K562 (cell line): ENCODE measurements around the gene SCAMP3. TPM values are rescaled to one million over a fixed set of nuclear protein-coding genes. Genes with fewer than 3 reads are reported as not detected.

Source experiments
- CCNT2 ChIP-seq: IDR thresholded peaks from 2 replicates; pipeline ENCODE4 v1.6.1; 2011; ENCODE audit warnings: borderline replicate concordance, low read depth, mild to moderate bottlenecking, moderate library complexity, mixed read lengths, low read length; ENCODE audit not compliant: insufficient read length; ENCODE audit errors: extremely low read depth
- ETV6 ChIP-seq, 3 experiments: fragments of 150-350 bp in 1 of 3; sonication (generic) in 1 of 3; formaldehyde crosslinking in 1 of 3; IDR thresholded peaks; 2 replicates each; pipeline versions ENCODE4 v1.6.1 to v1.8.0; 2014 to 2022; ENCODE audit warnings: borderline replicate concordance in 2 of 3, low read depth in 2 of 3, antibody characterized with exemption in 1 of 3, low read length in 1 of 3, mild to moderate bottlenecking in 1 of 3, missing genetic modification reagents in 1 of 3
- GABPB2 ChIP-seq: fragments of 250-450 bp; sonication (Bioruptor Pico); conservative IDR thresholded peaks from 2 replicates; pipeline ENCODE4 v1.5.1; 2021; ENCODE audit warnings: mild to moderate bottlenecking
- SMARCE1 ChIP-seq: fragments of 450-650 bp; IDR thresholded peaks from 2 replicates; pipeline ENCODE4 v1.7.1; 2016; ENCODE audit warnings: mild to moderate bottlenecking
- SRF ChIP-seq, 2 experiments: fragments of 250-450, 450-650 bp in 1 of 2; sonication (Bioruptor Pico) in 1 of 2; sonication (generic) in 1 of 2; formaldehyde crosslinking; IDR thresholded peaks; 2 replicates each; pipeline versions ENCODE4 v1.5.0 to v1.5.1; 2020 to 2022; ENCODE audit warnings: mild to moderate bottlenecking in 1 of 2, missing genetic modification reagents in 1 of 2
- TRIM28 ChIP-seq: fragments of 450-650 bp; IDR thresholded peaks from 2 replicates; pipeline ENCODE4 v1.6.1; 2017
- ZNF140 ChIP-seq: fragments of 250-450 bp; sonication (Bioruptor Pico); IDR thresholded peaks from 2 replicates; pipeline ENCODE4 v1.8.0; 2021; ENCODE audit warnings: moderate library complexity, mild to moderate bottlenecking, inconsistent platforms
- ZNF217 ChIP-seq: sonication (generic); formaldehyde crosslinking; IDR thresholded peaks from 2 replicates; pipeline ENCODE4 v1.8.0; 2022; ENCODE audit warnings: mild to moderate bottlenecking, missing genetic modification reagents
- polyA plus RNA-seq, 8 experiments: library from polyadenylated mRNA; depleted of rRNA in 4 of 8; stranded (reverse) in 5 of 8; unstranded in 3 of 8; fragments of >200 nt; fragmentation: Nextera tagmentation in 2 of 8; fragmentation: Illumina TruSeq in 1 of 8; extraction: Ambion mirVana in 2 of 8; extraction: Trizol in 1 of 8; gene quantifications; 2 replicates each; pipeline versions ENCODE4 v1.2.1 to v1.2.3, GENCODE V29; 2011 to 2014; ENCODE audit warnings: inconsistent platforms in 1 of 8, missing spikeins in 1 of 8
- total RNA-seq, 7 experiments: library from RNA; depleted of rRNA in 6 of 7; stranded (reverse); fragments of >200 nt in 6 of 7; fragmentation: Illumina TruSeq in 2 of 7; extraction: Trizol in 2 of 7; gene quantifications; 2 replicates each; pipeline versions ENCODE4 v1.2.1 to v1.2.3, GENCODE V29; 2011 to 2021; ENCODE audit warnings: low replicate concordance in 1 of 7
- TF ChIP-seq, protein P1 (sequence below), 2 experiments: fragments of 200-800 bp in 1 of 2; sonication (Bioruptor generic) in 1 of 2; sonication (generic) in 1 of 2; formaldehyde crosslinking in 1 of 2; IDR thresholded peaks in 1 of 2; conservative IDR thresholded peaks in 1 of 2; 2 replicates each; pipeline versions ENCODE4 v1.5.0 to v1.6.1; 2016 to 2020; ENCODE audit warnings: missing compliant biosample characterization in 1 of 2, missing genetic modification characterization in 1 of 2, missing genetic modification reagents in 1 of 2
- TF ChIP-seq, protein P2 (sequence below): sonication (generic); formaldehyde crosslinking; IDR thresholded peaks from 2 replicates; pipeline ENCODE4 v1.8.1; 2022; ENCODE audit warnings: missing genetic modification reagents
- TF ChIP-seq, protein P3 (sequence below): fragments of 150-350 bp; IDR thresholded peaks from 2 replicates; pipeline ENCODE4 v1.6.1; 2014; ENCODE audit warnings: low read depth, mild to moderate bottlenecking, low read length, borderline replicate concordance
- TF ChIP-seq, protein P4 (sequence below): sonication (generic); IDR thresholded peaks from 2 replicates; pipeline ENCODE4 v1.6.1; 2016
- TF ChIP-seq, protein P5 (sequence below), 2 experiments: IDR thresholded peaks in 1 of 2; conservative IDR thresholded peaks in 1 of 2; 2 replicates each; pipeline ENCODE4 v1.6.1; 2016; ENCODE audit warnings: low read depth in 2 of 2, mild to moderate bottlenecking in 1 of 2, missing compliant biosample characterization in 1 of 2, missing genetic modification characterization in 1 of 2, moderate library complexity in 1 of 2
- TF ChIP-seq, protein P6 (sequence below): sonication (generic); formaldehyde crosslinking; IDR thresholded peaks from 2 replicates; pipeline ENCODE4 v1.8.1; 2023; ENCODE audit warnings: mild to moderate bottlenecking, missing genetic modification reagents

The SCAMP3 gene
- total and polyA plus RNA-seq, 9 of the 15 experiments (the other 6 are each of a cell fraction or from before 2014, with no cell fraction given): 14.2 to 131 (median 86.1) TPM

DNA sequence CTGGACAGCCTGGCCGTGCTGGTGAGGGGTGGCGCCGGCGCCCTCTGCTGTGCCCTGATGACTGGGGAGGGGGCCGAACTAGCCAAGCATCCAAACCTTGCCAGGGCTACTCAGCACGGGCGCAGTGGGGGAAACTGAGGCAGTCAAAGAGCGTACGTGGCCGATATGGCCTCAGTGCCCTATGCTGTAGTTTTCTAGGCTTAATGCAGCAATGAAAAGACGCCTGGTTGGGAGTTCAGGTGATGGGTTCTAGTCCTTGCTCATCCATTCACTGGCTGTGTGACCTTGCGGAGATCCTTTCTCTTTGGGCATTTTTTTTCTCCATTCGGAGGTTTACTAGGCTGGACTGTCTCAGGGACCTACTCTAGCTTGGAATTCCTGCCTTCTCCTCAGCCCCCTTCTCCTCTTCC lies 52.8 kb downstream of the SCAMP3 start (continued):
- TF ChIP-seq, protein P1, sequence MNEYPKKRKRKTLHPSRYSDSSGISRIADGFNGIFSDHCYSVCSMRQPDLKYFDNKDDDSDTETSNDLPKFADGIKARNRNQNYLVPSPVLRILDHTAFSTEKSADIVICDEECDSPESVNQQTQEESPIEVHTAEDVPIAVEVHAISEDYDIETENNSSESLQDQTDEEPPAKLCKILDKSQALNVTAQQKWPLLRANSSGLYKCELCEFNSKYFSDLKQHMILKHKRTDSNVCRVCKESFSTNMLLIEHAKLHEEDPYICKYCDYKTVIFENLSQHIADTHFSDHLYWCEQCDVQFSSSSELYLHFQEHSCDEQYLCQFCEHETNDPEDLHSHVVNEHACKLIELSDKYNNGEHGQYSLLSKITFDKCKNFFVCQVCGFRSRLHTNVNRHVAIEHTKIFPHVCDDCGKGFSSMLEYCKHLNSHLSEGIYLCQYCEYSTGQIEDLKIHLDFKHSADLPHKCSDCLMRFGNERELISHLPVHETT (CRISPR knock-in tag; conservative IDR thresholded peaks at IDR 0.05 in 1 of 2, IDR thresholded peaks at IDR 0.05 in 1 of 2): no peak
- TF ChIP-seq SMARCE1 (no peak), SRF (CRISPR knock-in tag; IDR thresholded peaks at IDR 0.05) (0 out of 4 replicates have a peak, but pooled peaks of 1 of the 2 experiments have one; percentile 26), GABPB2 (peak; percentile 51; the same call in 1 of the 2 replicates), TRIM28 (no peak), ZNF217 (CRISPR knock-in tag) (no peak), CCNT2 (no peak), ZNF140 (CRISPR knock-in tag) (no peak), ETV6 (IDR thresholded peaks at IDR 0.05; ENCODE audit: borderline replicate concordance in 1 of 2, low read depth in 2 of 2, low read length in 1 of 2) (no peak; a peak in 1 of 4 replicates), ETV6 (CRISPR knock-in tag; IDR thresholded peaks at IDR 0.05; ENCODE audit: borderline replicate concordance) (no peak)
- TF ChIP-seq, protein P2, sequence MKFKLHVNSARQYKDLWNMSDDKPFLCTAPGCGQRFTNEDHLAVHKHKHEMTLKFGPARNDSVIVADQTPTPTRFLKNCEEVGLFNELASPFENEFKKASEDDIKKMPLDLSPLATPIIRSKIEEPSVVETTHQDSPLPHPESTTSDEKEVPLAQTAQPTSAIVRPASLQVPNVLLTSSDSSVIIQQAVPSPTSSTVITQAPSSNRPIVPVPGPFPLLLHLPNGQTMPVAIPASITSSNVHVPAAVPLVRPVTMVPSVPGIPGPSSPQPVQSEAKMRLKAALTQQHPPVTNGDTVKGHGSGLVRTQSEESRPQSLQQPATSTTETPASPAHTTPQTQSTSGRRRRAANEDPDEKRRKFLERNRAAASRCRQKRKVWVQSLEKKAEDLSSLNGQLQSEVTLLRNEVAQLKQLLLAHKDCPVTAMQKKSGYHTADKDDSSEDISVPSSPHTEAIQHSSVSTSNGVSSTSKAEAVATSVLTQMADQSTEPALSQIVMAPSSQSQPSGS (CRISPR knock-in tag): no peak
- TF ChIP-seq, protein P3, sequence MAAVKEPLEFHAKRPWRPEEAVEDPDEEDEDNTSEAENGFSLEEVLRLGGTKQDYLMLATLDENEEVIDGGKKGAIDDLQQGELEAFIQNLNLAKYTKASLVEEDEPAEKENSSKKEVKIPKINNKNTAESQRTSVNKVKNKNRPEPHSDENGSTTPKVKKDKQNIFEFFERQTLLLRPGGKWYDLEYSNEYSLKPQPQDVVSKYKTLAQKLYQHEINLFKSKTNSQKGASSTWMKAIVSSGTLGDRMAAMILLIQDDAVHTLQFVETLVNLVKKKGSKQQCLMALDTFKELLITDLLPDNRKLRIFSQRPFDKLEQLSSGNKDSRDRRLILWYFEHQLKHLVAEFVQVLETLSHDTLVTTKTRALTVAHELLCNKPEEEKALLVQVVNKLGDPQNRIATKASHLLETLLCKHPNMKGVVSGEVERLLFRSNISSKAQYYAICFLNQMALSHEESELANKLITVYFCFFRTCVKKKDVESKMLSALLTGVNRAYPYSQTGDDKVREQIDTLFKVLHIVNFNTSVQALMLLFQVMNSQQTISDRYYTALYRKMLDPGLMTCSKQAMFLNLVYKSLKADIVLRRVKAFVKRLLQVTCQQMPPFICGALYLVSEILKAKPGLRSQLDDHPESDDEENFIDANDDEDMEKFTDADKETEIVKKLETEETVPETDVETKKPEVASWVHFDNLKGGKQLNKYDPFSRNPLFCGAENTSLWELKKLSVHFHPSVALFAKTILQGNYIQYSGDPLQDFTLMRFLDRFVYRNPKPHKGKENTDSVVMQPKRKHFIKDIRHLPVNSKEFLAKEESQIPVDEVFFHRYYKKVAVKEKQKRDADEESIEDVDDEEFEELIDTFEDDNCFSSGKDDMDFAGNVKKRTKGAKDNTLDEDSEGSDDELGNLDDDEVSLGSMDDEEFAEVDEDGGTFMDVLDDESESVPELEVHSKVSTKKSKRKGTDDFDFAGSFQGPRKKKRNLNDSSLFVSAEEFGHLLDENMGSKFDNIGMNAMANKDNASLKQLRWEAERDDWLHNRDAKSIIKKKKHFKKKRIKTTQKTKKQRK: no peak
- TF ChIP-seq, protein P4, sequence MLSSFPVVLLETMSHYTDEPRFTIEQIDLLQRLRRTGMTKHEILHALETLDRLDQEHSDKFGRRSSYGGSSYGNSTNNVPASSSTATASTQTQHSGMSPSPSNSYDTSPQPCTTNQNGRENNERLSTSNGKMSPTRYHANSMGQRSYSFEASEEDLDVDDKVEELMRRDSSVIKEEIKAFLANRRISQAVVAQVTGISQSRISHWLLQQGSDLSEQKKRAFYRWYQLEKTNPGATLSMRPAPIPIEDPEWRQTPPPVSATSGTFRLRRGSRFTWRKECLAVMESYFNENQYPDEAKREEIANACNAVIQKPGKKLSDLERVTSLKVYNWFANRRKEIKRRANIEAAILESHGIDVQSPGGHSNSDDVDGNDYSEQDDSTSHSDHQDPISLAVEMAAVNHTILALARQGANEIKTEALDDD: no peak
- TF ChIP-seq, protein P5, sequence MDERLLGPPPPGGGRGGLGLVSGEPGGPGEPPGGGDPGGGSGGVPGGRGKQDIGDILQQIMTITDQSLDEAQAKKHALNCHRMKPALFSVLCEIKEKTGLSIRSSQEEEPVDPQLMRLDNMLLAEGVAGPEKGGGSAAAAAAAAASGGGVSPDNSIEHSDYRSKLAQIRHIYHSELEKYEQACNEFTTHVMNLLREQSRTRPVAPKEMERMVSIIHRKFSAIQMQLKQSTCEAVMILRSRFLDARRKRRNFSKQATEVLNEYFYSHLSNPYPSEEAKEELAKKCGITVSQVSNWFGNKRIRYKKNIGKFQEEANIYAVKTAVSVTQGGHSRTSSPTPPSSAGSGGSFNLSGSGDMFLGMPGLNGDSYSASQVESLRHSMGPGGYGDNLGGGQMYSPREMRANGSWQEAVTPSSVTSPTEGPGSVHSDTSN (CRISPR knock-in tag; IDR thresholded peaks at IDR 0.05; ENCODE audit: low read depth): no peak
- TF ChIP-seq, protein P5 (tag; conservative IDR thresholded peaks at IDR 0.05; ENCODE audit: low read depth): no peak
- TF ChIP-seq, protein P6, sequence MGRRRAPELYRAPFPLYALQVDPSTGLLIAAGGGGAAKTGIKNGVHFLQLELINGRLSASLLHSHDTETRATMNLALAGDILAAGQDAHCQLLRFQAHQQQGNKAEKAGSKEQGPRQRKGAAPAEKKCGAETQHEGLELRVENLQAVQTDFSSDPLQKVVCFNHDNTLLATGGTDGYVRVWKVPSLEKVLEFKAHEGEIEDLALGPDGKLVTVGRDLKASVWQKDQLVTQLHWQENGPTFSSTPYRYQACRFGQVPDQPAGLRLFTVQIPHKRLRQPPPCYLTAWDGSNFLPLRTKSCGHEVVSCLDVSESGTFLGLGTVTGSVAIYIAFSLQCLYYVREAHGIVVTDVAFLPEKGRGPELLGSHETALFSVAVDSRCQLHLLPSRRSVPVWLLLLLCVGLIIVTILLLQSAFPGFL (CRISPR knock-in tag): no peak
